GM19043 (cell line): ENCODE data around the gene CMTR1.
"Not testable (repeated sequence)": the region's sequence is repeated elsewhere in the genome, so short reads cannot be mapped to it uniquely, and the experiment has no call there.

Experiments used
- ATAC-seq: cut with Tn5 transposase; IDR thresholded peaks from one replicate; pipeline ENCODE4 v1.9.1; 2021; ENCODE audit warnings: low read depth; ENCODE audit not compliant: unreplicated experiment

The CMTR1 gene

GRCh38 chr6:37490536-37491170 lies 57.6 kb downstream of the CMTR1 start:
- no peak for ATAC-seq

- no peak for ATAC-seq
These were observed 58.3 kb downstream of the CMTR1 start for GRCh38 chr6:37491171-37491829.

DNA sequence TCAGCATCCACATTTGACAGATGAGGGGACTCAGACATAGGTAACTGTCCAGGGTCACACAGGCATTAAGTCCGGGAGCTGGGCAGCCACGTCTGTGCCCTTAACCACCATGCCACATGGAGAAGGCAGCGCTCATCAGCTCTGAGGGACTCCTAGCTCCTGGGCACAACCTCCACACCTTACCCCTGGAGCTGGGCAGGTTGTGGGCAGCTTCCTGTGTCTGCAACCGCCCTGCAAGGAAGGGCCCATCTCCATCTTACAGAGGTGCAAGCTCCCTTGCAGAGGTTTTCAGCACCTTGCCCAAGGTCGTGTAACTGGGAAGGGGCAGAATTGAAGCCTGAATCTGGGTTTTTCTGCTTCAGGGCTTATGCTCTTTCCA lies 58.8 kb downstream of the CMTR1 start:
- ATAC-seq, result no peak

DNA sequence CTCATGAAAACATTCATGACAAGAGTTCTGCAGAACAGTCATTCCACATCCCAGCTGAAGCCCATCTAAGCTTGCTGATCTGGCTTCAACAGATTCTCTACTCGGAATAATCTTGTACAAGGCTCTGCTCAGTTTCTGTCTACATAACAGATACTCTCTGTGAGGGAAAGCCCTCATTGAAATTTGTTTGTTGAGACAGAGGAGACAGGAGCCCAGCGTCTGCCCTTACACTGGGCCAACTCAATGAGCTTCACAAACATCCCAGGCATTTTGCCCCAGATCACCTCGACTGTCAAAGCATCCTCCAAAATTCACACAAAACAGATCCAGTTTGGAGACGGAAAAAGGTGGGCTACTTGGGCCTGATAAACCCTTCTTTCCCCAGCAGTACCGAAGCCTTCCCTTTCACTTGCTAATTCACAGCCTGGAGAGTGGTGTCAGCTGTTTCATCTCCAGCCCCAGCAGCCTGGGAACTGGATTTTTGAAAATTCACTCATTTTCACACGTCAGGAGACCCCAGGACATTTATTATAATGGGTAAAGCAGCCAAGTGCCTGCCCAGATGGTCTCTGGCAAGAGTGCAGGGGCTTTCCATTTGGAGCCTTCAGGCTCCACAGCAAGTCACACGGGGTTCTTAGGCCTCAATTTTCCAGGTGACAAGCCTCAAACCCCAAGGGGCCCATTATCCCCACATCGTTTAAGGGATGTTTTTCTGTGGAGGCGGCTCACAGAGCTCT lies 59.4 kb downstream of the CMTR1 start:
- ATAC-seq, result no peak

DNA sequence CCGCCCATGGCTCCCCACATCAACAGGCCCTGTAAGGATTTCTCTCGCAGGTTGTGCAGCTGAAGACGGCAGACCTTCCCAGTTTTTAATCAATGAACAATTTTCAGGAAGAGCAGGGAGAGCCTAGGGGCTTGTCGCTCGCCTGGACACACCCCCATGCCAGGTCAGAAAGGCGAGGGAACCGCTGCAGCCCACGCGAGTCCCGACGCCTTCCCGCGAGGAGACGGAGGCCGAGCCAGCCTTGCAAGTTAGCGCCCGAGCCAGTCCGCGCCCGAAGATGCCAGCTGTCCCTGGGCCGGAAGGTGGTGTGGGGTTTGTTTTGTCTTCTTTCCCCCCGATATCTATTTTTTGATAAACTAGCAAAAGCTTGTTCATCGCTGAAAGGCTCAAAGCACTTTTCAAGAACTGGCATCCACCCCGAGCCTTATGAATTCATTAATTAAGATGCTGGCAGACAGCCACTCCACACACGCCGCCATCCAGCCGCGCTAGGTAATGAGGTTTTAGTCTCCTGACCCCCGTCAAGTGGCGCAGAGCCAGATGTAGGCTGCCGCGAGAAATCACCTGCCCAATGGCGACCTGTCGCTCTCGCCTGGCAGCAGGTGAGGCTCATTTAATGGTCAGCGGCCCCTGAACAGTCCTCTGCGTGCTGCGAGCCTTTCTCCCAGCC lies 60.1 kb downstream of the CMTR1 start:
- ATAC-seq, result no peak

DNA sequence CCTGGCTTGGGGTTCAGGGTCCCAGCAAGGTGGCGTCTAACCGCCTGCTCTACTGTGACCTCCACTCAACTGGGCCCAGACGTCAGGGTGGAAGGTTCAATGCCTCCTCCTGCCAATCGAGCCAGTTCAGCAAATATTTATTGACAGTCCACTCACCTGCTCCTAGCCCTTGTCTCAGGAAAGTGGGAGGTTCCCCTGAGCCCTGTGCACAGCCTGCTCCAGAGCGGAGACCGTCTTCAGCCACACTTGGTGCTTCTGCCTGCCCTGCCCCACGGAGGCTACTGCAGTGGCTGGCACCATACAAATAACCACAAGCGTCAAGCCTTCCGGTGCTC lies 60.6 kb downstream of the CMTR1 start:
- no peak for ATAC-seq

- no peak for ATAC-seq
These were observed 62.4 kb downstream of the CMTR1 start for GRCh38 chr6:37495244-37495934.

GRCh38 chr6:37496951-37497885 lies 64.2 kb downstream of the CMTR1 start:
- ATAC-seq, result no peak

DNA sequence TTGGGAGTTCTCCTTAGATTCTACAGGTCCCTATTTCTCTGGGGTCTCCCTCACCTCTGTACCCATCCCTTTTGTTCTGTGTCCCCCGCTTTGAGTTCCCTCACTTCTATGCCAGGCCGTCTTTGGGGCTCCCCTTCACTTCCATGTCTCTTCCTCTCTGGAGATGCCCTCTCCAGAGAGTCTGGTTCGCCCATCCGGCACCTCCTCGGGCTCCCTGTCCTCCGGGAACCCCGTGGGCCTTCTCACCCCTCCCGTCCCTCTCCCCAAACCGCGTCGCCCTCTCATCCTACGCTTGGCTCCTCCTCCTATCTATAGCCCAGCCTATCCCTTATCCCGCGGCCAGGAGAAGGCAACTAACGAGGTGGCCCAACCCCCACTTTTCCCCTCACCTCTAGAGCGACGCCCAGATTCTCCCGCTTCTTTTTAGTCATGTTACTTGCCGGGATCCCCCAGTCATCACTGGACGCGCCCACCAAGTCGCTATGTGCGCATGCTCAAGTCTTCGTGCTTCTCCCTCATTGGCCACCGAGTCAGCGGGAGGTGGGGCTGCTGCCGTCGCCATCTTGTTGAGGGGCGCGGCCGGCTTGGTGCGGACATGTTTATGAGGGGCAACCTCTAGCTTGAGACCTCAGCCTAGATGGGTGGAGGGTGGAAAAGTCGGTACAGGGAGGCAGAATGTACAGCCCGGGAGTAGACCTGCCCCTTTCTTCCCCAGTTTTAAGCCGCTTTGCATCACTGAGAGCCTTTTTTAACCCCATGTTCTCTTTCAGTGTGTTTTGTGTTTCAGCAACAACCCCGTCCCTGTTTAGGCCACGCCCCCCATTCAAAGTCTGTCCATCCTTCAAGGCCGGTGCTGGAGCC lies 66.6 kb downstream of the CMTR1 start, which contains the start of gene CCDC167:
CCDC167 (minus strand) TSS at position 461 of the 861 bp plus-strand sequence; CDS start at position 431, 30 bp downstream.
- ATAC-seq, result peak; percentile 91

DNA sequence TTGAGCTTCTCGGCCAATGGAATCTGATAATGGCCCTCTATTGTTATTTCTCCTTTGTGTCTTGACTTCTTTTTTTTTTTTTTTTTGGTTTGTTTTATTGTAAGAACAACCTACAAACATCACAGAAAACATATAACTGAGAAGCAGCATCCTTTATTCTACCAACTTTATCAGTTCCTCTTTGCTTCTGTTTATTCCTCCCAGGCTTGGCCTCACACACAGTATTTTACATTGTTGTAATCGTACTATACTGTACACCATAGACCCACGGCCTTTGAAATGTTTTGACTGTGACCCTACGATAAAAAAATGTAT lies 67.2 kb downstream of the CMTR1 start:
- ATAC-seq, result no peak

- ATAC-seq, result not testable (repeated sequence)
These were observed 67.9 kb downstream of the CMTR1 start for GRCh38 chr6:37500904-37501303.

GRCh38 chr6:37501632-37502491 lies 68.8 kb downstream of the CMTR1 start:
- no peak for ATAC-seq

DNA sequence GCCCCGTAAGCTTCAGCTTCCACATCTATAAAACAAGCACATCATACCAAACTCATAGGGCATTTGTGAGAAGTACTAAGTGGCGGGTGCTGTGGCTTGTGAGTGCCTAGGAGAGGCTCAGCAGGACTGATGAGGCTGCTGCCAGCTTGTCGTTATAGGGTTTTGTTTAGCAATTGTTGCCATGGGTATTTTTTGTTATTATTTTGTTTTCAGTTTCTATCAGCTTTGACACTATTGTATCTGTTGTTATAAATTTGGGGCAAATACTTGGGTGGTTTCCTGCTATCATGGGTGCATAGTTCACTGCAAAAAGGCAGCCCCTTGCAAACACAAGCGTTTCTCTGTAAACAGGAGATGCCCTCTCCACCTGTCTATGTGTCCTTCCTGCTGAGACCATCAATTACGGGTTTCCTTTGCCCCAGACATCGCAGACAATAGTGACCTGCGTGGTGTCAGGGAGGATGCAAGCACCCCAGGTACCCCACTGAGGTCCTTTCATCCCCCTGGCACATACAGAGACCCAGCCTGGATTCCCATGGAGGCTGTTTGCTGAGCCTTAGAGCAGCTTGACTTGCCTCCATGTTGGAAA lies 69.8 kb downstream of the CMTR1 start:
- ATAC-seq, result no peak

GRCh38 chr6:37503309-37503965 lies 70.4 kb downstream of the CMTR1 start:
- ATAC-seq, result no peak

GRCh38 chr6:37504024-37504423 lies 71.0 kb downstream of the CMTR1 start:
- no peak for ATAC-seq

GRCh38 chr6:37506479-37506878 lies 73.5 kb downstream of the CMTR1 start:
- ATAC-seq, result no peak

GRCh38 chr6:37507077-37507476 lies 74.1 kb downstream of the CMTR1 start:
- no peak for ATAC-seq
